Sigmoid colon (tissue), 4 donors: ENCODE results near the gene IL16.

Source experiments
- EP300 ChIP-seq, 4 donors: sonication (generic); formaldehyde crosslinking; IDR thresholded peaks; one replicate each; pipeline ENCODE4 v1.6.1; 2017; ENCODE audit warnings: antibody characterized with exemption in 4 of 4
- TF ChIP-seq, protein P1 (sequence below), 4 experiments: fragments of 450-650 bp in 3 of 4; fragments of 200-600 bp in 1 of 4; IDR thresholded peaks; one replicate each; pipeline ENCODE4 v1.5.1; 2016 to 2019; ENCODE audit warnings: antibody characterized with exemption in 4 of 4, mild to moderate bottlenecking in 3 of 4, moderate library complexity in 2 of 4

DNA sequence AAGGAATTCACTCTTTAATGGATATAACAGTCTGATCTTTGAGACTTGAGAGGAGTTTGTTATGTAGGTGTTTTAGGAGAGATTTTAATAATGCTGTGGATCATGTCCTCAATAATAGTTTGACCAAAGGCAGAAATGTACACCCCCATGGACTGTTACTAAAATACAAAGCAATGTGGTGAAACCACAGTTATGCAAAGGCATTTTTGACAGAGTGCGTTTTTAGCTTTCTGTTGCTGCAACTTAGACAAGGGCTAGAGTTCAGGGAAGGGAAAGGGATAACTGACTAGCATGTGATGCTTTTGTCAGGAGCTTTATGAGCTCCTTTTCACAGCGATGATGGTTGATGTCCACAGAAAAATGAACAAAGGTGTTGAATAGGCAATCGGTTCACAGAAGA is 130.8 kb downstream of the IL16 start:
- TF ChIP-seq, protein P1, sequence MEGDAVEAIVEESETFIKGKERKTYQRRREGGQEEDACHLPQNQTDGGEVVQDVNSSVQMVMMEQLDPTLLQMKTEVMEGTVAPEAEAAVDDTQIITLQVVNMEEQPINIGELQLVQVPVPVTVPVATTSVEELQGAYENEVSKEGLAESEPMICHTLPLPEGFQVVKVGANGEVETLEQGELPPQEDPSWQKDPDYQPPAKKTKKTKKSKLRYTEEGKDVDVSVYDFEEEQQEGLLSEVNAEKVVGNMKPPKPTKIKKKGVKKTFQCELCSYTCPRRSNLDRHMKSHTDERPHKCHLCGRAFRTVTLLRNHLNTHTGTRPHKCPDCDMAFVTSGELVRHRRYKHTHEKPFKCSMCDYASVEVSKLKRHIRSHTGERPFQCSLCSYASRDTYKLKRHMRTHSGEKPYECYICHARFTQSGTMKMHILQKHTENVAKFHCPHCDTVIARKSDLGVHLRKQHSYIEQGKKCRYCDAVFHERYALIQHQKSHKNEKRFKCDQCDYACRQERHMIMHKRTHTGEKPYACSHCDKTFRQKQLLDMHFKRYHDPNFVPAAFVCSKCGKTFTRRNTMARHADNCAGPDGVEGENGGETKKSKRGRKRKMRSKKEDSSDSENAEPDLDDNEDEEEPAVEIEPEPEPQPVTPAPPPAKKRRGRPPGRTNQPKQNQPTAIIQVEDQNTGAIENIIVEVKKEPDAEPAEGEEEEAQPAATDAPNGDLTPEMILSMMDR (IDR thresholded peaks at IDR 0.05) = no peak
- TF ChIP-seq EP300 (IDR thresholded peaks at IDR 0.05) = no peak
